Measurements from ENCODE around the gene CEACAM8. TPM values are rescaled to one million over a fixed set of nuclear protein-coding genes. Genes with fewer than 3 reads are reported as not detected.

CEACAM8 gene
- total RNA-seq, 2 experiments from 2014 or later = not detected

DNA sequence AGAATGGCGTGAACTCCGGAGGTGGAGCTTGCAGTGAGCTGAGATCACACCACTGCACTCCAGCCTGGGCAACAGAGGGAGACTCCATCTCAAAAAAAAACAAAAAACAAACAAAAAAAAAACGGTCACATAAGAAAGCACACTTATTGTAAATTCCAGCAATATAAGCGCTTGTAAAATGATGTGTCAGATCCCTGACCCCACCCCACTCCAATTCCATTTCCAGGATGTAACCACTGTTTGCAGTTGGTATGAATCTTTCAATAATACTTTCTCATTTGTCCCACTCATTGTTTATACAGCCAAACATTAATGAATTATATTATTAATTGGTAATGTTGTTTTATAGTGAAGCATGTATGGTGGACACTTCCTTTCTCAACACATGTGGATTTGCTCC is 50.6 kb downstream of the CEACAM8 start:
- H3K9me2 ChIP-seq (ENCODE audit: insufficient read depth, low read length) = no peaks in the 10 kb centered on the region
- no peaks in the 10 kb centered on the region for H4K20me1 ChIP-seq (ENCODE audit: insufficient read depth, low read length)
- no peak for DNase-seq (ENCODE audit: low spot score)
- H3K4me1 ChIP-seq (ENCODE audit: insufficient read depth, low read length, poor library complexity, severe bottlenecking) = no peaks in the 10 kb centered on the region
- H2AFZ ChIP-seq (ENCODE audit: low read length) = no peak overlapping the region
- intact Hi-C loops (cut with micrococcal nuclease; ENCODE audit: unreplicated experiment) = no loop called here
- no peak overlapping the region for H3K4me3 ChIP-seq (ENCODE audit: low read depth, low read length, poor library complexity, severe bottlenecking)
- H3K9me3 ChIP-seq (ENCODE audit: low read length) = no peaks in the 10 kb centered on the region
- no TSS peak for BruUV-seq (replicated peaks)
- TF ChIP-seq EZH2phosphoT487 (IDR thresholded peaks at IDR 0.05; ENCODE audit: borderline replicate concordance, low read depth, low read length) = no peak
- TF ChIP-seq, protein P1, sequence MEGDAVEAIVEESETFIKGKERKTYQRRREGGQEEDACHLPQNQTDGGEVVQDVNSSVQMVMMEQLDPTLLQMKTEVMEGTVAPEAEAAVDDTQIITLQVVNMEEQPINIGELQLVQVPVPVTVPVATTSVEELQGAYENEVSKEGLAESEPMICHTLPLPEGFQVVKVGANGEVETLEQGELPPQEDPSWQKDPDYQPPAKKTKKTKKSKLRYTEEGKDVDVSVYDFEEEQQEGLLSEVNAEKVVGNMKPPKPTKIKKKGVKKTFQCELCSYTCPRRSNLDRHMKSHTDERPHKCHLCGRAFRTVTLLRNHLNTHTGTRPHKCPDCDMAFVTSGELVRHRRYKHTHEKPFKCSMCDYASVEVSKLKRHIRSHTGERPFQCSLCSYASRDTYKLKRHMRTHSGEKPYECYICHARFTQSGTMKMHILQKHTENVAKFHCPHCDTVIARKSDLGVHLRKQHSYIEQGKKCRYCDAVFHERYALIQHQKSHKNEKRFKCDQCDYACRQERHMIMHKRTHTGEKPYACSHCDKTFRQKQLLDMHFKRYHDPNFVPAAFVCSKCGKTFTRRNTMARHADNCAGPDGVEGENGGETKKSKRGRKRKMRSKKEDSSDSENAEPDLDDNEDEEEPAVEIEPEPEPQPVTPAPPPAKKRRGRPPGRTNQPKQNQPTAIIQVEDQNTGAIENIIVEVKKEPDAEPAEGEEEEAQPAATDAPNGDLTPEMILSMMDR (conservative IDR thresholded peaks at IDR 0.05; ENCODE audit: low read length) = no peak
- H3K27ac ChIP-seq (ENCODE audit: low read depth, low read length, poor library complexity, severe bottlenecking) = no peak overlapping the region
- CTCF ChIA-PET (ENCODE audit: unreplicated experiment) = no interaction called here
- no peak overlapping the region for H3K4me2 ChIP-seq (ENCODE audit: low read length)
- no peaks in the 10 kb centered on the region for H3K36me3 ChIP-seq (ENCODE audit: insufficient read depth, low read length)
- POLR2A ChIA-PET = no interaction called here
- no peaks in the 10 kb centered on the region for H3K79me2 ChIP-seq (ENCODE audit: insufficient read depth, low read depth, low read length)

GRCh38 chr19:42542791-42543190 is 51.9 kb downstream of the CEACAM8 start:
- Histone ChIP-seq H3K27ac (ENCODE audit: low read depth, low read length, poor library complexity, severe bottlenecking) (no peak overlapping the region), H3K4me2 (ENCODE audit: low read length) (no peak overlapping the region), H2AFZ (ENCODE audit: low read length) (no peak overlapping the region), H3K9me3 (ENCODE audit: low read length) (no peaks in the 10 kb centered on the region), H4K20me1 (ENCODE audit: insufficient read depth, low read length) (no peaks in the 10 kb centered on the region), H3K4me3 (ENCODE audit: low read depth, low read length, poor library complexity, severe bottlenecking) (no peak overlapping the region), H3K36me3 (ENCODE audit: insufficient read depth, low read length) (no peaks in the 10 kb centered on the region), H3K9me2 (ENCODE audit: insufficient read depth, low read length) (no peaks in the 10 kb centered on the region), H3K4me1 (ENCODE audit: insufficient read depth, low read length, poor library complexity, severe bottlenecking) (no peaks in the 10 kb centered on the region), H3K79me2 (ENCODE audit: insufficient read depth, low read depth, low read length) (no peaks in the 10 kb centered on the region)
- no peak for DNase-seq (ENCODE audit: low spot score)
- intact Hi-C loops (cut with micrococcal nuclease; ENCODE audit: unreplicated experiment) = no loop called here
- TF ChIP-seq EZH2phosphoT487 (IDR thresholded peaks at IDR 0.05; ENCODE audit: borderline replicate concordance, low read depth, low read length) = no peak
- TF ChIP-seq, protein P1 (conservative IDR thresholded peaks at IDR 0.05; ENCODE audit: low read length) = no peak
- BruUV-seq (replicated peaks) = no TSS peak
- ChIA-PET CTCF (ENCODE audit: unreplicated experiment) (no interaction called here), POLR2A (no interaction called here)

DNA sequence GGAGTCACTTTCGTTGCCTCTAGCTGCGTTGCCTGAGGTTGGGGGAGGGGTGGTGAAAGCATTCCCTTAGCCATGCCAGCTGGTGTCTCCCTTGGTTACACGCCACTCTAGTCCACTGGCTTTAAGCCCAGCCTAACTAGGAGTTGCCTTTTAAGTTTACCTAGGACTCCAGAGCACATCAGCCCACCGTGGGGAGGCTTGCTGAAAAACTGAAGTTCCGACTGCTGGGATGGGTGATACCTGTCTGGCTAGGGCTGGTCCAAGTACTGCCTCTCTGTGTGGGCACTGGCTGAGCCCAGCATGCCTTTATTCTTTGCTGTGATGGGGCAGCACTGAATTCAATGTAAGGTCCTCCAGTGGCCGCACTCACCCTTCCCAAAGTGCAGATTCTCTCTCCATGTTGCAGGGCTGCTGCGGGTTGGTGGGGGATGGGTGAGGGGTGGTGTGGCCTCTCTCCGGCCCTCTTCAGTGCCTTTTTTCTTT is 54.6 kb downstream of the CEACAM8 start:
- TF ChIP-seq, protein P1 (conservative IDR thresholded peaks at IDR 0.05; ENCODE audit: low read length) = no peak
- no peak for TF ChIP-seq EZH2phosphoT487 (IDR thresholded peaks at IDR 0.05; ENCODE audit: borderline replicate concordance, low read depth, low read length)
- Histone ChIP-seq H3K9me3 (ENCODE audit: low read length) (no peaks in the 10 kb centered on the region), H3K4me1 (ENCODE audit: insufficient read depth, low read length, poor library complexity, severe bottlenecking) (no peaks in the 10 kb centered on the region), H3K4me3 (ENCODE audit: low read depth, low read length, poor library complexity, severe bottlenecking) (no peak overlapping the region), H3K79me2 (ENCODE audit: insufficient read depth, low read depth, low read length) (no peaks in the 10 kb centered on the region), H3K9me2 (ENCODE audit: insufficient read depth, low read length) (no peaks in the 10 kb centered on the region), H4K20me1 (ENCODE audit: insufficient read depth, low read length) (no peaks in the 10 kb centered on the region), H3K27ac (ENCODE audit: low read depth, low read length, poor library complexity, severe bottlenecking) (no peak overlapping the region), H2AFZ (ENCODE audit: low read length) (no peak overlapping the region), H3K4me2 (ENCODE audit: low read length) (no peak overlapping the region), H3K36me3 (ENCODE audit: insufficient read depth, low read length) (no peaks in the 10 kb centered on the region)
- intact Hi-C loops (cut with micrococcal nuclease; ENCODE audit: unreplicated experiment) = no loop called here
- no TSS peak for BruUV-seq (replicated peaks)
- CTCF ChIA-PET (ENCODE audit: unreplicated experiment) = no interaction called here
- no peak for DNase-seq (ENCODE audit: low spot score)
- POLR2A ChIA-PET = no interaction called here
